ENCODE data around the gene TRABD2B. TPM values are rescaled to one million over a fixed set of nuclear protein-coding genes. Genes with fewer than 3 reads are reported as not detected.

The TRABD2B gene
- total and polyA plus RNA-seq, 2 of the 13 experiments (the other 11 are each of a cell fraction or from before 2014, with no cell fraction given) = 0.04 TPM; not detected in 1

DNA sequence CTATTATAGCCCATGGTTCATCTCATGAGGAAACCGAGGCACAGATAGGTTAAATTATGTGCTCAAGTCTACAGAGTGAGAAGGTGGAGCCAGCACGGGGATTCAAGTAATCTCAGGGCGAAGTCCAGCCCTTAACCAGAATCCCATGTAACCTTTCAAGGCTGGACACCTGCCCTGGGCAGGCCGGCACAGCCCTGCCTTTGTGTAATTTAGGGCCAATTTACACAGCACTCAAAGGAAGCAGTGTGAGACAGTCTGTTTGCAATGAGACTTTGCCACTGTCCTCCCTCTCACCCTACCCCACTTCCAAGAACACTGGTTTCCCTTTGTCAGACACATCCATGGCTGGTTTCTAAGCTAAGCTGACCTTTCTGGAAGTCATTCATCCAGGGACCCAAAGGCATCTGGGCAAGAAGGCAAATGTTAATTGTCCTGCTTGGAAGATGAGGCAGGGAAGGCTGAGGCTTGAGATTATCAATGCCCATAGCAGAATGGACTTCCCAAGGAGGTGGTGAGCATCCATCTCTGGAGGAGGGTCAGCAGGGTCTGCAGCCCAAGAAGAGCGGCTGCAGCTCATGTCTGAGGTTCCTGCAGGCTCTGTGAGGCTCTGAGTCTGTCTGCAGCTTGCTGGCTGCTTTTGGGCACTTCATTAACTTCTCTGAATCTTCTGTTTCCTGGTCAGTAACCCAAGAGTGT, 159.2 kb downstream of the TRABD2B start (continued):
- TF ChIP-seq ZNF280B (CRISPR knock-in tag; IDR thresholded peaks at IDR 0.05; ENCODE audit: borderline replicate concordance) = no peak
- no peak for TF ChIP-seq AGO1 (IDR thresholded peaks at IDR 0.05; ENCODE audit: low read depth, low read length, poor library complexity, severe bottlenecking)
- peak; percentile 72 for TF ChIP-seq SAP130 (CRISPR knock-in tag; IDR thresholded peaks at IDR 0.05; ENCODE audit: low read depth)
- no peak for TF ChIP-seq AGO2 (optimal IDR thresholded peaks at IDR 0.05; ENCODE audit: low read depth, low read length)
- no peak for TF ChIP-seq ZNF446 (CRISPR knock-in tag; IDR thresholded peaks at IDR 0.05)
- no peak for TF ChIP-seq ZBTB8A (CRISPR knock-in tag; IDR thresholded peaks at IDR 0.05; ENCODE audit: borderline replicate concordance, low read depth)
- TF ChIP-seq, protein P1, sequence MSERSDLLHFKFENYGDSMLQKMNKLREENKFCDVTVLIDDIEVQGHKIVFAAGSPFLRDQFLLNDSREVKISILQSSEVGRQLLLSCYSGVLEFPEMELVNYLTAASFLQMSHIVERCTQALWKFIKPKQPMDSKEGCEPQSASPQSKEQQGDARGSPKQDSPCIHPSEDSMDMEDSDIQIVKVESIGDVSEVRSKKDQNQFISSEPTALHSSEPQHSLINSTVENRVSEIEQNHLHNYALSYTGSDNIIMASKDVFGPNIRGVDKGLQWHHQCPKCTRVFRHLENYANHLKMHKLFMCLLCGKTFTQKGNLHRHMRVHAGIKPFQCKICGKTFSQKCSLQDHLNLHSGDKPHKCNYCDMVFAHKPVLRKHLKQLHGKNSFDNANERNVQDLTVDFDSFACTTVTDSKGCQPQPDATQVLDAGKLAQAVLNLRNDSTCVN (CRISPR knock-in tag; IDR thresholded peaks at IDR 0.05; ENCODE audit: borderline replicate concordance) = peak; percentile 46; the same call in 1 of the 2 replicates
- no peak for TF ChIP-seq FOXP1 (IDR thresholded peaks at IDR 0.05)
- peak; percentile 49; the same call in 1 of the 2 replicates for TF ChIP-seq FOXP1 (CRISPR knock-in tag; IDR thresholded peaks at IDR 0.05)
- 0 out of 2 replicates have a peak, but pooled peaks have one; percentile 12 for TF ChIP-seq KLF9 (CRISPR knock-in tag; IDR thresholded peaks at IDR 0.05; ENCODE audit: low read depth)
- no peak for TF ChIP-seq REXO4 (CRISPR knock-in tag; IDR thresholded peaks at IDR 0.05; ENCODE audit: borderline replicate concordance)
- TF ChIP-seq THAP11 (CRISPR knock-in tag; IDR thresholded peaks at IDR 0.05) = 0 out of 2 replicates have a peak, but pooled peaks have one; percentile 38
- peak; percentile 69 for TF ChIP-seq ZFY (CRISPR knock-in tag; IDR thresholded peaks at IDR 0.05)
- no peak for TF ChIP-seq TP53 (CRISPR knock-in tag; conservative IDR thresholded peaks at IDR 0.05)
- TF ChIP-seq, protein P2, sequence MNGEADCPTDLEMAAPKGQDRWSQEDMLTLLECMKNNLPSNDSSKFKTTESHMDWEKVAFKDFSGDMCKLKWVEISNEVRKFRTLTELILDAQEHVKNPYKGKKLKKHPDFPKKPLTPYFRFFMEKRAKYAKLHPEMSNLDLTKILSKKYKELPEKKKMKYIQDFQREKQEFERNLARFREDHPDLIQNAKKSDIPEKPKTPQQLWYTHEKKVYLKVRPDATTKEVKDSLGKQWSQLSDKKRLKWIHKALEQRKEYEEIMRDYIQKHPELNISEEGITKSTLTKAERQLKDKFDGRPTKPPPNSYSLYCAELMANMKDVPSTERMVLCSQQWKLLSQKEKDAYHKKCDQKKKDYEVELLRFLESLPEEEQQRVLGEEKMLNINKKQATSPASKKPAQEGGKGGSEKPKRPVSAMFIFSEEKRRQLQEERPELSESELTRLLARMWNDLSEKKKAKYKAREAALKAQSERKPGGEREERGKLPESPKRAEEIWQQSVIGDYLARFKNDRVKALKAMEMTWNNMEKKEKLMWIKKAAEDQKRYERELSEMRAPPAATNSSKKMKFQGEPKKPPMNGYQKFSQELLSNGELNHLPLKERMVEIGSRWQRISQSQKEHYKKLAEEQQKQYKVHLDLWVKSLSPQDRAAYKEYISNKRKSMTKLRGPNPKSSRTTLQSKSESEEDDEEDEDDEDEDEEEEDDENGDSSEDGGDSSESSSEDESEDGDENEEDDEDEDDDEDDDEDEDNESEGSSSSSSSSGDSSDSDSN (CRISPR knock-in tag; IDR thresholded peaks at IDR 0.05) = no peak
- no peak for TF ChIP-seq RFXANK (CRISPR knock-in tag; IDR thresholded peaks at IDR 0.05)
- peak; percentile 86 for TF ChIP-seq SALL1 (CRISPR knock-in tag; IDR thresholded peaks at IDR 0.05)
- no peak for TF ChIP-seq POLR2AphosphoS5 (IDR thresholded peaks at IDR 0.05; ENCODE audit: low read depth, low read length)
- TF ChIP-seq ZNF207 (IDR thresholded peaks at IDR 0.05; ENCODE audit: borderline replicate concordance) = no peak
- TF ChIP-seq RBM22 (optimal IDR thresholded peaks at IDR 0.05; ENCODE audit: low read length) = no peak
- TF ChIP-seq JUNB (CRISPR knock-in tag; IDR thresholded peaks at IDR 0.05; ENCODE audit: borderline replicate concordance) = no peak
- TF ChIP-seq, protein P3, sequence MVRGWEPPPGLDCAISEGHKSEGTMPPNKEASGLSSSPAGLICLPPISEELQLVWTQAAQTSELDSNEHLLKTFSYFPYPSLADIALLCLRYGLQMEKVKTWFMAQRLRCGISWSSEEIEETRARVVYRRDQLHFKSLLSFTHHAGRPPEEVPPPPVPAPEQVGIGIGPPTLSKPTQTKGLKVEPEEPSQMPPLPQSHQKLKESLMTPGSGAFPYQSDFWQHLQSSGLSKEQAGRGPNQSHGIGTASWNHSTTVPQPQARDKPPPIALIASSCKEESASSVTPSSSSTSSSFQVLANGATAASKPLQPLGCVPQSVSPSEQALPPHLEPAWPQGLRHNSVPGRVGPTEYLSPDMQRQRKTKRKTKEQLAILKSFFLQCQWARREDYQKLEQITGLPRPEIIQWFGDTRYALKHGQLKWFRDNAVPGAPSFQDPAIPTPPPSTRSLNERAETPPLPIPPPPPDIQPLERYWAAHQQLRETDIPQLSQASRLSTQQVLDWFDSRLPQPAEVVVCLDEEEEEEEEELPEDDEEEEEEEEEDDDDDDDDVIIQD (CRISPR knock-in tag; IDR thresholded peaks at IDR 0.05; ENCODE audit: low read depth) = no peak
- no peak for TF ChIP-seq HNRNPK (IDR thresholded peaks at IDR 0.05; ENCODE audit: low read depth, low read length, poor library complexity, severe bottlenecking)
- TF ChIP-seq EED (CRISPR knock-in tag; IDR thresholded peaks at IDR 0.05) = no peak
- TF ChIP-seq FLYWCH1 (CRISPR knock-in tag; IDR thresholded peaks at IDR 0.05) = no peak
- no peak for TF ChIP-seq ZFP36L2 (CRISPR knock-in tag; IDR thresholded peaks at IDR 0.05)
